Progenitor cell of endocrine pancreas (in vitro differentiated cells): Measurements from ENCODE around the gene ZDHHC11B. TPM values are rescaled to one million over a fixed set of nuclear protein-coding genes. Genes with fewer than 3 reads are reported as not detected.

Source experiments
- DNase-seq: peaks from one replicate; pipeline ENCODE4 v3.0.0; 2021; ENCODE audit warnings: low spot score; ENCODE audit not compliant: unreplicated experiment
- H3K27ac Mint-ChIP-seq: 2 replicates; pipeline ENCODE4 v1.8.0; 2021; ENCODE audit warnings: mild to moderate bottlenecking, moderate library complexity, mixed read lengths
- H3K27me3 Mint-ChIP-seq: 2 replicates; pipeline ENCODE4 v1.8.0; 2021; ENCODE audit warnings: mixed read lengths
- H3K36me3 Mint-ChIP-seq: 2 replicates; pipeline ENCODE4 v1.8.0; 2022; ENCODE audit warnings: mixed read lengths; ENCODE audit not compliant: insufficient read depth
- H3K4me1 Mint-ChIP-seq: 2 replicates; pipeline ENCODE4 v1.8.0; 2021; ENCODE audit warnings: low read depth, mixed read lengths
- H3K4me3 Mint-ChIP-seq: 2 replicates; pipeline ENCODE4 v1.8.0; 2021; ENCODE audit warnings: low read depth, mild to moderate bottlenecking, moderate library complexity, mixed read lengths
- H3K9me3 Mint-ChIP-seq: 2 replicates; pipeline ENCODE4 v1.8.0; 2021; ENCODE audit warnings: low read depth, mixed read lengths
- CTCF ChIP-seq: fragments of 200-600 bp; sonication (generic); IDR thresholded peaks from one replicate; pipeline ENCODE4 v1.5.0; 2021; ENCODE audit warnings: antibody characterized with exemption, mild to moderate bottlenecking; ENCODE audit not compliant: unreplicated experiment
- total RNA-seq: library from RNA; stranded (reverse); gene quantifications from 2 replicates; pipeline ENCODE4 v1.2.1, GENCODE V29; 2021

ZDHHC11B gene
- total RNA-seq, 1 donor from 2014 or later: 8.7 TPM

- peak overlapping the region; percentile 8 for H3K27ac Mint-ChIP-seq
- peaks cover 10% of the 10 kb centered on the region for H3K36me3 Mint-ChIP-seq
- H3K4me1 Mint-ChIP-seq: peaks cover 38% of the 10 kb centered on the region
- no peak overlapping the region for H3K4me3 Mint-ChIP-seq
- no peak for TF ChIP-seq CTCF
- peaks cover 4% of the 10 kb centered on the region for H3K27me3 Mint-ChIP-seq
- DNase-seq: no peak
- H3K9me3 Mint-ChIP-seq: peaks cover 5% of the 10 kb centered on the region
Observed at GRCh38 chr5:761059-761771, 23.3 kb downstream of the ZDHHC11B start.

GRCh38 chr5:760363-761058 lies 24.0 kb downstream of the ZDHHC11B start:
- DNase-seq: no peak
- Mint-ChIP-seq H3K4me1 (peaks cover 40% of the 10 kb centered on the region), H3K27me3 (peaks cover 4% of the 10 kb centered on the region), H3K9me3 (peaks cover 4% of the 10 kb centered on the region), H3K36me3 (peaks cover 5% of the 10 kb centered on the region), H3K4me3 (no peak overlapping the region), H3K27ac (no peak overlapping the region)
- TF ChIP-seq CTCF: no peak

- peaks cover 40% of the 10 kb centered on the region for H3K4me1 Mint-ChIP-seq
- peaks cover 4% of the 10 kb centered on the region for H3K27me3 Mint-ChIP-seq
- no peak overlapping the region for H3K4me3 Mint-ChIP-seq
- TF ChIP-seq CTCF: no peak
- H3K36me3 Mint-ChIP-seq: peaks cover 2% of the 10 kb centered on the region
- peak; percentile 14 for DNase-seq
- no peaks in the 10 kb centered on the region for H3K9me3 Mint-ChIP-seq
- H3K27ac Mint-ChIP-seq: peak overlapping the region; percentile 95
Observed at GRCh38 chr5:759781-760362, 24.7 kb downstream of the ZDHHC11B start.

- TF ChIP-seq CTCF: no peak
- H3K4me1 Mint-ChIP-seq: peaks cover 40% of the 10 kb centered on the region
- H3K27ac Mint-ChIP-seq: peak overlapping the region; percentile 95
- H3K9me3 Mint-ChIP-seq: no peaks in the 10 kb centered on the region
- H3K27me3 Mint-ChIP-seq: peaks cover 6% of the 10 kb centered on the region
- DNase-seq: peak; percentile 71
- H3K4me3 Mint-ChIP-seq: peak overlapping the region; percentile 48
- peaks cover 2% of the 10 kb centered on the region for H3K36me3 Mint-ChIP-seq
Observed at GRCh38 chr5:759111-759751, 25.3 kb downstream of the ZDHHC11B start.

- TF ChIP-seq CTCF: no peak
- Mint-ChIP-seq H3K4me1 (peaks cover 40% of the 10 kb centered on the region), H3K9me3 (no peaks in the 10 kb centered on the region), H3K36me3 (peaks cover 2% of the 10 kb centered on the region), H3K27me3 (peaks cover 10% of the 10 kb centered on the region), H3K4me3 (peak overlapping the region; percentile 48), H3K27ac (peak overlapping the region; percentile 95)
- no peak for DNase-seq
Observed at GRCh38 chr5:758698-759053, 25.9 kb downstream of the ZDHHC11B start.
